Measurements from ENCODE around the gene DIRAS1.
"Not testable (repeated sequence)": the region's sequence is repeated elsewhere in the genome, so short reads cannot be mapped to it uniquely, and the experiment has no call there.

DIRAS1 gene

DNA sequence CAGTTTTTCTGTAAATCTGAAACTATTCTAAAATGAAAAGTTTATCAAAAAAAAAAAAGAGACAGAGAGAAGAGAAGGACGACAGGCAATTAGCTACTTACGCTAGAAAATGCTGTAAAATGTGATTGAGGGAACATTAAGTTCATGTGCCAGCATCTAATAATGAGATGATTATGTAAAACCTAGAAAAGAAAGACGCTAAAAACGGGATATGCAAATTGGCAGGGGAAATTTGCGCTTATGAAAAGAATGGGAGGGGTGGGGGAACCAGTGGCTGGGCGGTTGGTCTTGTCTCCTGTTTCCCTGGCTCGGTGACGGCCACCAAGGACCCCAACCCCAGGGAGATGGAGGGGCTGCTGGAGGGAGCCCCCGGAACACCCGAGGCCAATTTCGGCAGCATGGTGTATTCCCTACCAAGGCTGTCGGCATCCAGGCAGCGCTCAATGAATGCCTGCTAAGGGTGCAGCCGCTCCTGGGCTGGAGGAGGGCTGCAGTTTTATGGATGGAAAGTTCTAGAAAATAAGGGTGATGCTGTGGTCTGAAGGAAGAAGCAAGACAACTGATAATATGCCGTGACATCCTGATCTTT is 52.9 kb downstream of the DIRAS1 start:
- no peak for DNase-seq

- not testable (repeated sequence) for DNase-seq
These were observed 53.8 kb downstream of the DIRAS1 start for GRCh38 chr19:2667349-2667748.

GRCh38 chr19:2666344-2666994 is 54.7 kb downstream of the DIRAS1 start:
- no peak for DNase-seq

DNA sequence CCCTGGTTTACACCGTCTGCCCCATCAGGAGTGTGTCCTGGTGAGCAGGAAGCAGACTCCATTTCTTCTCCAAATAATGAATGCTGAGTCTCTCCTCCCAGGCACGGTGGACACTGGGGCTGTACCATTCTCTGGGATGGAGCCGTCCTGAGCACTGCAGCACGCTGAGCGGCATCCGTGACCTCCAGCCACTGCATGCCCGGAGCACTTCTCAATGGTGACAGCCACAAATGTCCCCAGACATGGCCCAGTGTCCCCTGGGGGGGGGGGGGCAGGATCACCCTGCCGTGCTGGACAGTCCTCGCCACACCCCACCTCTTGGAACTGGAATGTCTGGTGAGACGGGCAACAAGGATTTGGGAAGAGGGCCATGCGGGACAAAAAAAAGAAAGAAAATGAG is 56.1 kb downstream of the DIRAS1 start:
- no peak for DNase-seq
